Muscle of back (tissue), 13 donors: ENCODE data around the gene RPL4. TPM values are rescaled to one million over a fixed set of nuclear protein-coding genes. Genes with fewer than 3 reads are reported as not detected.
"Not testable (repeated sequence)": the region's sequence is repeated elsewhere in the genome, so short reads cannot be mapped to it uniquely, and the experiment has no call there.

Experiments used
- DNase-seq, 3 donors: peaks; one replicate each; pipeline versions ENCODE4 v3.0.0 to v3.0.0-alpha.2; 2013
- long read RNA-seq, 9 donors: transcript quantifications; one replicate each; lab custom pipeline, GENCODE V29; 2026
- polyA plus RNA-seq, 10 donors: library from polyadenylated mRNA; unstranded; fragments of 120-200 nt; gene quantifications; one replicate each; pipeline ENCODE4 v1.2.1, GENCODE V29; 2013; ENCODE audit not compliant: insufficient read length in 10 of 10

RPL4 gene
- 1,000 to 10,000 TPM; 5,006 to 6,467 (median 5,868) TPM for polyA plus RNA-seq
- long read RNA-seq, donor 1, transcript RPL4-212 (5 exons, 817 nt): minor isoform, 37 of 2,984 reads
- long read RNA-seq, donor 1, transcript RPL4-201 (10 exons, 2,769 nt): major isoform, 1,436 of 2,984 reads
- long read RNA-seq, donor 1, transcript RPL4-213 (4 exons, 819 nt): minor isoform, 54 of 2,984 reads
- long read RNA-seq, donor 1, transcript RPL4-210 (6 exons, 1,099 nt): minor isoform, 34 of 2,984 reads
- long read RNA-seq, donor 1, partial matches to known transcripts: 1,245 of 2,984 reads
- long read RNA-seq, donor 1, other reads (novel, unspliced or antisense): 164 of 2,984 reads
- long read RNA-seq, donor 2, transcript RPL4-201 (10 exons, 2,769 nt): major isoform, 1,367 of 2,561 reads
- long read RNA-seq, donor 2, transcript RPL4-212 (5 exons, 817 nt): minor isoform, 32 of 2,561 reads
- long read RNA-seq, donor 2, transcript RPL4-210 (6 exons, 1,099 nt): minor isoform, 28 of 2,561 reads
- long read RNA-seq, donor 2, transcript RPL4-213 (4 exons, 819 nt): minor isoform, 24 of 2,561 reads
- long read RNA-seq, donor 2, partial matches to known transcripts: 941 of 2,561 reads
- long read RNA-seq, donor 2, other reads (novel, unspliced or antisense): 148 of 2,561 reads
- long read RNA-seq, donor 3: 0 reads
- long read RNA-seq, donor 4, transcript RPL4-210 (6 exons, 1,099 nt): minor isoform, 11 of 1,730 reads
- long read RNA-seq, donor 4, transcript RPL4-201 (10 exons, 2,769 nt): major isoform, 1,021 of 1,730 reads
- long read RNA-seq, donor 4, transcript RPL4-213 (4 exons, 819 nt): minor isoform, 20 of 1,730 reads
- long read RNA-seq, donor 4, transcript RPL4-212 (5 exons, 817 nt): minor isoform, 12 of 1,730 reads
- long read RNA-seq, donor 4, partial matches to known transcripts: 561 of 1,730 reads
- long read RNA-seq, donor 4, other reads (novel, unspliced or antisense): 96 of 1,730 reads
- long read RNA-seq, donor 5, transcript RPL4-213 (4 exons, 819 nt): minor isoform, 38 of 2,892 reads
- long read RNA-seq, donor 5, transcript RPL4-201 (10 exons, 2,769 nt): major isoform, 1,458 of 2,892 reads
- long read RNA-seq, donor 5, transcript RPL4-210 (6 exons, 1,099 nt): minor isoform, 31 of 2,892 reads
- long read RNA-seq, donor 5, transcript RPL4-211 (2 exons, 593 nt): minor isoform, 19 of 2,892 reads
- long read RNA-seq, donor 5, partial matches to known transcripts: 1,182 of 2,892 reads
- long read RNA-seq, donor 5, other reads (novel, unspliced or antisense): 147 of 2,892 reads
- long read RNA-seq, donor 6, transcript RPL4-210 (6 exons, 1,099 nt): minor isoform, 23 of 3,112 reads
- long read RNA-seq, donor 6, transcript RPL4-201 (10 exons, 2,769 nt): major isoform, 1,648 of 3,112 reads
- long read RNA-seq, donor 6, transcript RPL4-212 (5 exons, 817 nt): minor isoform, 17 of 3,112 reads
- long read RNA-seq, donor 6, transcript RPL4-213 (4 exons, 819 nt): minor isoform, 29 of 3,112 reads
- long read RNA-seq, donor 6, partial matches to known transcripts: 1,200 of 3,112 reads
- long read RNA-seq, donor 6, other reads (novel, unspliced or antisense): 180 of 3,112 reads
- long read RNA-seq, donor 7, transcript RPL4-210 (6 exons, 1,099 nt): minor isoform, 19 of 1,775 reads
- long read RNA-seq, donor 7, transcript RPL4-213 (4 exons, 819 nt): minor isoform, 26 of 1,775 reads
- long read RNA-seq, donor 7, transcript RPL4-212 (5 exons, 817 nt): minor isoform, 38 of 1,775 reads
- long read RNA-seq, donor 7, transcript RPL4-201 (10 exons, 2,769 nt): major isoform, 1,075 of 1,775 reads
- long read RNA-seq, donor 7, partial matches to known transcripts: 540 of 1,775 reads
- long read RNA-seq, donor 7, other reads (novel, unspliced or antisense): 66 of 1,775 reads
- long read RNA-seq, donor 8, transcript RPL4-213 (4 exons, 819 nt): minor isoform, 31 of 1,748 reads
- long read RNA-seq, donor 8, transcript RPL4-210 (6 exons, 1,099 nt): minor isoform, 14 of 1,748 reads
- long read RNA-seq, donor 8, transcript RPL4-211 (2 exons, 593 nt): minor isoform, 8 of 1,748 reads
- long read RNA-seq, donor 8, transcript RPL4-201 (10 exons, 2,769 nt): major isoform, 823 of 1,748 reads
- long read RNA-seq, donor 8, partial matches to known transcripts: 751 of 1,748 reads
- long read RNA-seq, donor 8, other reads (novel, unspliced or antisense): 111 of 1,748 reads
- long read RNA-seq, donor 9, transcript RPL4-213 (4 exons, 819 nt): minor isoform, 8 of 326 reads
- long read RNA-seq, donor 9, transcript RPL4-201 (10 exons, 2,769 nt): major isoform, 177 of 326 reads
- long read RNA-seq, donor 9, partial matches to known transcripts: 128 of 326 reads
- long read RNA-seq, donor 9, other reads (novel, unspliced or antisense): 7 of 326 reads

GRCh38 chr15:66504563-66505429, at the start of gene RPL4, which contains the start of gene ZWILCH:
Gene RPL4 (minus strand): TSS chr15:66504855. CDS start chr15:66504790, 65 bp downstream.
Gene ZWILCH (plus strand): TSS chr15:66505326. CDS start chr15:66505339, 13 bp downstream.
- DNase-seq: peak; percentile 86 to 95 (median 89)

GRCh38 chr15:66545255-66545654, 40.6 kb upstream of the RPL4 start:
- DNase-seq: no peak

GRCh38 chr15:66542896-66543295, 38.2 kb upstream of the RPL4 start:
- DNase-seq: no peak

- no peak for DNase-seq
Measured at GRCh38 chr15:66535056-66535455, 30.4 kb upstream of the RPL4 start.

GRCh38 chr15:66524838-66525237, 20.2 kb upstream of the RPL4 start:
- DNase-seq: no peak

- no peak for DNase-seq
Measured at GRCh38 chr15:66523926-66524325, 19.3 kb upstream of the RPL4 start.

- no peak for DNase-seq
Measured at GRCh38 chr15:66515901-66516322, 11.3 kb upstream of the RPL4 start.

GRCh38 chr15:66514586-66514985, 9.9 kb upstream of the RPL4 start:
- no peak for DNase-seq

GRCh38 chr15:66508293-66508883, 3.7 kb upstream of the RPL4 start:
- DNase-seq: no peak

GRCh38 chr15:66505818-66506217, 1.2 kb upstream of the RPL4 start:
- no peak for DNase-seq

- no peak for DNase-seq
Measured at GRCh38 chr15:66505430-66505811, 766 bp upstream of the RPL4 start.

GRCh38 chr15:66503780-66504562, 684 bp downstream of the RPL4 start:
- DNase-seq: peak in 1 of 3 donors; percentile 23

- not testable (repeated sequence) for DNase-seq
Measured at GRCh38 chr15:66503041-66503648, 1.5 kb downstream of the RPL4 start.

- DNase-seq: no peak
Measured at GRCh38 chr15:66502491-66502890, 2.2 kb downstream of the RPL4 start.

- not testable (repeated sequence) for DNase-seq
Measured at GRCh38 chr15:66500346-66500745, 4.3 kb downstream of the RPL4 start.
